Esophagus squamous epithelium (tissue), 4 donors: ENCODE results near the gene HIBCH.

ENCODE experiments used
- CTCF ChIP-seq, 6 experiments: fragments of 450-650 bp in 4 of 6; fragments of 200-600 bp in 2 of 6; sonication (generic) in 2 of 6; IDR thresholded peaks; one replicate each; pipeline ENCODE4 v1.5.1; 2016 to 2019; ENCODE audit warnings: antibody characterized with exemption in 6 of 6, mild to moderate bottlenecking in 4 of 6, moderate library complexity in 4 of 6
- POLR2A ChIP-seq, 4 donors: fragments of 450-650 bp; IDR thresholded peaks; one replicate each; pipeline ENCODE4 v1.6.1; 2017; ENCODE audit warnings: antibody characterized with exemption in 4 of 4, mild to moderate bottlenecking in 4 of 4, moderate library complexity in 3 of 4

DNA sequence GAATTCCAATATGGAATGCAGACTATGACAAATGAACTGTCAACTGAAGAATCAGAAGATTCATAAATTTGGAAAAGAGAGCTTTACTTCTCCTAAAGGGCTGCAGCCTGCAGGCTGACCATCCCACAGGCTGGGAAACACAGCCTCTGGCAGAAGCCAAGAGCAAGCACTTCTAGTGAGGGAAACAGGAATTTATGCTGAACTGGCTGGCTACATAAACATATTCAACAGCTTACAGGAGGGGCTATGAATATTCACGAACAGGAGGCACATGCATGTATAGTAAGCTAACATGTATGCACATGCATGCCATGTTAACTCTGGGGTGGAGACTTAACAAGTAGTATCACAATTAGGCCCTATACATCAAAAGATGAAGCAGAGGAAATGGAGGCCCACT lies 17.6 kb downstream of the HIBCH start:
- TF ChIP-seq CTCF (IDR thresholded peaks at IDR 0.05) = no peak
- no peak for TF ChIP-seq POLR2A (IDR thresholded peaks at IDR 0.05)
